ENCODE results near the gene POLH.
"Not testable (repeated sequence)": the region's sequence is repeated elsewhere in the genome, so short reads cannot be mapped to it uniquely, and the experiment has no call there.

POLH gene

DNA sequence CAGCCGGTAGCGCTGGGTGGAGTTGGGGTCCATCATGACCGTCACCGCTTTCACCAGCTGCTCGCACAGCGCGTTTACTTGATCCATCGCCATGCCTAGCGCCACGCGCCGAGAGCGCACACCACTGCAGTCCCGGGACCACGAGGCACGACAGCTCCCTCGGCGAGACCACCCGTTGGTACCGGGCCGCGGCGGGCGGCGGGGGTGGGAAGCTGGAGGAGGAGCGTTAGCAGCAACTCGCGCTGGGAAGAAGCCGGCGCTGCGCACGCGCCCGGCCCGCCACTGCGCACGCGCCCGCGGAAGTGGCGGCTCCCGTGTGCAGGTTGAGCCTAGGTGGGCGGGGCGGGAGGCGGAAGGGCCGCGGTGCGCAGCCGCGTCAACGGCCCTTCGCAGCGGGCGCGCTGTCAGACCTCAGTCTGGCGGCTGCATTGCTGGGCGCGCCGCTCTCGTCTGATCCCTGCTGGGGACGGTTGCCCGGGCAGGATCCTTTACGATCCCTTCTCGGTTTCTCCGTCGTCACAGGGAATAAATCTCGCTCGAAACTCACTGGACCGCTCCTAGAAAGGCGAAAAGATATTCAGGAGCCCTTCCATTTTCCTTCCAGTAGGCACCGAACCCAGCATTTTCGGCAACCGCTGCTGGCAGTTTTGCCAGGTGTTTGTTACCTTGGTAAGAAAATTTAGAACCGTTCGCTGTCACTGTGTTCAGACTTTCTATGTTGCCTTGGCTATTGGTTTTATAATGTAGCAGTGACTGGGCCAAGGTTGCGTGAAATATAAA is at the start of gene POLH, which contains the start of gene XPO5:
POLH (plus strand) TSS at position 414 of the 780 bp plus-strand sequence. CDS start 6,135 bp downstream, outside the sequence.
XPO5 (minus strand) TSS at position 267 of the 780 bp plus-strand sequence; CDS start at position 93, 174 bp downstream.
- no peak for FAIRE-seq

DNA sequence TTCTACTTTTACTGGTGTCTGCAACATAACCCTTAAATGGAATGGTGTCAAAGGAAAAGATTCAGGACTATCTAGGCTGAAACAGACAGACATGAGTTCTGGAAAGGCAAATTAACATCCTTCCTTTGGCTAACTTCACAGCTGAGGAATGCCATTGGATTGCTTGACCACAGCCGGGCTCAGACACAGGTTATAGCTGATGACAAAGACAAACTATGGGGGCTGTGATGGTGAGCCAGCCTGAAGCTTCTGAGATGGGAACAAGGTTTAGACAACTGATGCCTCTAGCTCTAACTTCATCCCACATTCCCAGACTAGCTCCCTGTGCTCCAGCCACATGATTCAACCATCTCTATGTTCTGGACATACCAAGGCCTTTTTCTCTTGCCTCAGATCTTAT is 43.8 kb upstream of the POLH start:
- no peak for FAIRE-seq

DNA sequence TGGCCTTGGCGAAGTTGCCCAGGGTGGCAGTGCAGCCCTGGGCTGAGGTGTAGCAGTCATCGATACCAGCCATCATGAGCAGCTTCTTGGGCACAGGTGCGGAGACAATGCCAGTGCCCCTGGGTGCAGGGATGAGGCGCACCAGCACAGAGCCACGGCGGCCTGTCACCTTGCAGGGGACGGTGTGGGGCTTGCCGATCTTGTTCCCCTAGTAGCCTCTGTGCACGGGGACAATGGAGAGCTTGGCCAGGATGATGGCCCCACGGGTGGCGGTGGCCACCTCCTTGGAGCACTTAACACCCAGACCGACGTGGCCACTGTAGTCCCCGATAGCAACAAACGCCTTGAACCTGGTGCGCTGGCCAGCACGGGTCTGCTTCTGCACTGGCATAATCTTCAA is 37.0 kb upstream of the POLH start:
- FAIRE-seq = not testable (repeated sequence)

DNA sequence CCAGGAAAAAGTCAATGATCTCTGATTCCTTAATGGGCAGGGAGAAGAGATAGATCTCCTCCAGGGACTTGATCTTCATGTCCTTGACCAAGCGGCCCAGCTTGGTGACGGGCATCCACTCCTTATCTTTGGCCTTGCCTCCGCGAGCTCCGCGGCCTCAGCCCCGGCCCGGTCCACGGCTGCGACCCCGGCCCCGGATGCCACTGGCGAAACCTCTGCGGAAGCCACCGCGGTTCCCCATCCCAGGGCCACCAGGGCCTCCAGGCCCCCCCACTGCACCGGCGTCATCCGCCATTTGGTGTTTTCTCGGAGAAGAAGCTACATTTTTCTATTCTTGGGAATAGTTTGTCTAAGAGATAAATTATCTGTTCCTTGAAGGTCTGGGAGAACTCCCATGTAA is 36.6 kb upstream of the POLH start:
- FAIRE-seq = not testable (repeated sequence)

DNA sequence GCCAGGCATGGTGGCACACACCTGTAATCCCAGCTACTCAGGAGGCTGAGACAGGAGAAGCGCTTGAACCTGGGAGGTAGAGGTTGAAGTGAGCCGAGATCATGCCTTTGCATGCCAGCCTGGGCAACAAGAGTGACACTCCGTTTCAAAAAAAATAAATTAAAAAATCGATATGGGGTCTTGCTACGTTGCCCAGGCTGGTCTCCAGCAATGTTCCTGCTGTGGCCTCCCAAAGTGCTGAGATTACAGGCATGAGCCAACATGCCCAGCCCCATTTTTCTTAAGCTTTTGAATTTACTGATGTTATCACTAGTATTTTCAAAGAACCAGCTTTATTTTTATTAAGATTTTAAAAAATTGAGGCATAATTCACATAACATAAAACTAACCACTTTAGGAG is 35.5 kb upstream of the POLH start:
- no peak for FAIRE-seq

DNA sequence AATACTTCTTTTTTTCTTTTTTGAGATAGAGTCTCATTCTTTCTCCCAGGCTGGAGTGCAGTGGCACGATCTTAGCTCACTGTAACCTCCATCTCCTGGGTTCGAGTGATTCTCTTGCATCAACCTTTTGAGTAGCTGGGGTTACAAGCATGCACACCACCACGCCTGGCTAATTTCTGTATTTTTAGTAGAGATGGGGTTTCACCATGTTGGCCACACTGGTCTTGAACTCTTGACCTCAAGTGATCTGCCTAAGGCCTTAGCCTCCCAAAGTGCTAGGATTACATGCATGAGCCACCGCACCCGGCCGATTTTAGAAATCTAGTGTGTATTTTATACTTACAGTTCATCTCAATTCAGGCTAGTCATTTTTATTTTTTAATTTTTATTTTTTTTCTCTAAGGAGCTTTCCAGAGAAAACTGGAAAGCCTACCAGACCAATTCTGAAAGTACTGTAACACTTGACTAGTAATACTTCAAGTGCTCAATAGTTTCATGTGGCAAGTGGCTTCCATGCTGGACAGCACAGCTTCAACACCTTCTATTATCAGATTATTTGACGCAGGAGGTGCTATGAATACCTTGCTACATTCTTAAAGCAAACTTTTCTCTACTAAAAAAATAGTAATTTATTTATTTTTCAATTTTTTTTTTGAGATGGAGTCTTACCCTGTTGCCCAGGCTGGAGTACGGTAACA is 34.1 kb upstream of the POLH start:
- no peak for FAIRE-seq

DNA sequence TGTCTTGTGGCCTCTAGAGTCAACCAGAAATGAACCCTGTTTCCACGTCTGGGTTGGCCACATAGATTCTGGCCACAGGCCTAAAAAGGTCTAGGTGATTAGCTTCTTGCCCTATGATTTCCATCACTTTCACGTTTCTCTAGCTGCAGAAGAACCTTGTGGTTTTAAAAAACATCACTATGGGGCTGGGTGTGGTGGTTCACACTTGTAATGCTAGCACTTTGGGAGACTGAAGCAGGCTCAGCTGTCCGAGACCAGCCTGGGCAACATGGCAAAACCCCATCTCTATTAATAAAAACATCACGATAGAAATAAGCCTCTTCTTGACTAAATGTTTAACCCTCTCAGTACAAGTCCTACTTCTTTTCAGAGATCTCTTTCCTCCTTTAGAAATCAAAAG is 31.5 kb upstream of the POLH start:
- no peak for FAIRE-seq

DNA sequence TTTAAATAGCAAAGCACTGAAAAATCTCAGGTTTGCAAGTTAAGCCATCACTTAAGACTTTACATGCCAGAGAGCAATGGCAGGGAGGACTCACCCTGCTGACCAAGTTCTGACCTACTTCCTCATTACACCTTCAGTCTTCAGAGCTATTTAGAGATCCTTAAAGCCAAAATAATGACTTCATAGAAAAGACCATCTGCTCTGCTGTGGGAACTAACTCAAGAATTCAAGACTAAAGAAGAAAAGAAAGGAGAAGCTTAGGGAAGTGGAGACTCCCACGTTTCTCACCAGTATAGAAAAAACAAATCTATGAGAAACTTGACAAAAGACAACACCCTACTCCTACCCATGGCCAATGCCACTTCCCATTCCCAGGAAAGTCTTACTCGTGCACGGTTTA is 28.8 kb upstream of the POLH start:
- FAIRE-seq = no peak

DNA sequence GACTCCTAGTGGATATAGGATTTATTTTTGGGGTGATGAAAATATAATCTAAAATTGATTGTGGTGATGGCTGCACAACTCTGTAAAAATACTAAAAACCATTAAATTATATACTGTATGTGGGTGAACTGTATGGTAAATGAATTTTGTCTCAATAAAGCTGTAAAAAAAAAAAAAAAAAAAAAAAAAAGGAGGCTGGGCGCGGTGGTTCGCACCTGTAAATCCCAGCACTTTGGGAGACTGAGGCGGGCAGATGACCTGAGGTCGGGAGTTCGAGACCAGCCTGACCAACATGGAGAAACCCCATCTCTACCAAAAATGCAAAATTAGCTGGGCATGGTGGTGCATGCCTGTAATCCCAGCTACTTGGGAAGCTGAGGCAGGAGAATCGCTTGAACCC is 18.4 kb upstream of the POLH start:
- not testable (repeated sequence) for FAIRE-seq

DNA sequence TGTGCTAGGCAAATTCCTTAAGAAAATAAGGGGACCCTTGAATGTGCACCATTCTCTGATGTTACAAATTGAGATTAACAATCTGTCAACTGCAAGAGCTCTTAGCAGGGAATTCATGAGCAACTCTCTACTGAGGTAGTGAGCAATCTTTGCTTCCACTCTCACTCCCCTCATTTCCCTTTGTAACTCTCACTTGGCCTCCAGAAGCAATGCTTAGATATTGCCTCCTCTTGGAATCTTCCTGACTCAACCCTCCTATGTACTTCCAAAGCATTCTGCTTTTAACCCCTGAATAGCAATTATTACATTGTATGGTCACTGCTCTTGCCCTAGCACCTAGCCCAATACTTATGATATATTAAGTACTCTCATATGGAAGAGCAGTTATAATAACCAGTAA is 16.7 kb upstream of the POLH start:
- no peak for FAIRE-seq

DNA sequence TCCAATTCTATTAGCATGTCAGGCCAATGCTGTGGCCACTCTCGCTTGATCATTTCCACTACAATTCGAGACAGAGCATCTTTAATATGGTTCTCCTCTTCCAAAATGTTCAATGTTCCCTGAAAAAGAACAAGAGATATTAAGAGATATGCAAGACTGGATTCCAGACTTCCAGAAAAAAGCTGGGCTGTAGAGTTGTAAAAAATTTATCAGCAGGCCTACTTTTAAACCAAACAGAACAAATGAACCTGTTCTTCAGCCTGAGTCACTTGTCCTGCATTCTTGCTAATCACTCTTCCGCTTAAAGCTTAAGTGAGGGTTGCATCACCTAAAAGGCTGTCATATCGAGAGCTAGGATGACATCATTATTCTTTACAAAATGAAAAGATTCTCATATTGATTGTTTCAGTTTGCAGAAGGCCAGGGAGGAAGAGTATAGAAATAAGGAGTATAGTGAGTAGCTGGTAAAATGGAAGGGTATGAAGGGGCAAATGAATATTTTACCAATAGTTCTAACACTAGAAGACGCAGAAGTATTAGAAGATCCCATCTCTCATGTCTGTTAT is 5.0 kb upstream of the POLH start:
- no peak for FAIRE-seq

DNA sequence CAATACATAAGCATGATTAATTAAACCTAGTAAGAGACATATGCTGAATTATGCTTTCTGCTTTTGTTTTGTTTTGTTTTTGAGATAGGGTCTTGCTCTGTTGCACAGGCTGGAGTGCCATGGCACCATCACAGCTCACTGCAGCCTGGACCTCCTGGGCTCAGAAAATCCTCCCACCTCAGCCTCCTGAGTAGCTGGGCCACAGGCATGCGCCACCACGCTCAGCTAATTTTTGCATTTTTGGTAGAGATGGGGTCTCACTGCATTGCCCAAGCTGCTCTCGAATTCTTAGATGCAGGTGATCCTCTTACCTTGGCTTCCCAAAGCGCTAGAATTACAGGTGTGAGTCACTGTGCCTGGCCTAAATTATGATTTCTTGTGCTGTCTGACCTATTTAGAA is 4.0 kb upstream of the POLH start:
- no peak for FAIRE-seq

DNA sequence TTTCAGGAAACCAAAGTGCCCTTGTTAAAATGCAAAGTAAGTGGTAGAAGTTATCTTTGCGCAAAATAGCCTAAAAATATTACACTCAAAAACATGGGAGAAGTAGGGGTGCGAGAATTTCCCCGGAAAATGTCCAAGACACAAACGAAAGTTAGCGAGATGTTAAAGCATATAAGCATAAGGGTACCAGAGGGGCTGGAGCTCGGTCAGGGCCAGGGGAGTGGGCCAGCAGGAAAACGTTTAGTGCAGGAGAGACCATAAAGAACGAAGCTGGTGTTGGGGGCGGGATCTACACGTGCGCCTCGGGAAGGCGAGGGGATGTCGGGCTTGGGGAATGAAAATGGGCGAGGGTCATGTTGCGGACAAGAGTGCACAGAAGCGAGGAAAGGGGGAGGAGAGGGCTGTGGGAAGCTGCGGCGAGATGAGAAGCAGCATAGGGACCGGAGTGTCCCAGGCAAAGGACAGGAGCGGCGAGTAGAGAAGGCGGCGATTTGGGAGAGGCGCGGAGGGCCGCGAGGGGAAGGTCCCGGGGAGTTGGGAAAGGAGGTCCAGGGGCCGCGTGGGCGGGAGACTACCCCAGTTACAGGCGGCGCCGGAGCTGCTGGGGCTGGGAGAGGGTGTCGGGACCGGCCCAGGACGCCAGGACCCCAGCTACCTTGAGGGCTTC is 747 bp upstream of the POLH start:
- no peak for FAIRE-seq

DNA sequence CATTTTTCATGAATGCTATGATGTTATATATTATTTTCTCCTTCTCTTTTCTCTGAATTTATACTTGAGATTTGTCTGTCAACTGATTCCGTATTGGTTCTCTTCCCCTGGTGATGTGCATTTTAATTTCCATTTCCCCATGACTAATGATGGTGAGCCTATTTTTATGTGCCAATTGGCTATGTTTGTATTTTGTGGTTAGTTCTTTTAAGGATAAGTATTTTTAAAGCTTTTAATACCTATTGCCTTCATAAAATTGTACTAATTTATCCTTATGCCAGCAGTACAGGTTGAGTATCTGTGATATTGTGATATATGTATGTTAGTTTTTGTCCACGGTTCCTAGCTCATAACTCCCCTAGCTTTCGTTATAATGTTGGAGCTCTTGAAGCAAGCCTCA is 2.8 kb downstream of the POLH start:
- FAIRE-seq = no peak

DNA sequence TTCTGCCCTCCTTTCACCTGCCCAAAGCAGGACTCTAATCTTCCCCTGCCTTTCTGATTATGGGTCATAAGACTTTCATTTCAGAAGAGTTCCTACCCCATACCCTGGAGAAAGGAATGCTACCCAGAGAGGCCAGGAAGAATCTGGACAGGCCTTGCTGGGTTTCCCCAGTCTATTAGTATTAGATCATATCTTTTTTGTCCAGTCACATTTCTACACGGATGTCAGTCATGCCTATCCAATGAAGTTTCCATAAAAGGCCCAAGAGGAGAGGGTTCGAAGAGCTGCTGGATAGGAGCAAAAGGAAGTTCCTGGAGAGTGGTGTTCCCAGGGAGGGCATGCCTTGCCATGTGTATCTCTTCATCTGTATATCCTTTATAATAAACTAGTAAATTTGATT is 3.2 kb downstream of the POLH start:
- no peak for FAIRE-seq

DNA sequence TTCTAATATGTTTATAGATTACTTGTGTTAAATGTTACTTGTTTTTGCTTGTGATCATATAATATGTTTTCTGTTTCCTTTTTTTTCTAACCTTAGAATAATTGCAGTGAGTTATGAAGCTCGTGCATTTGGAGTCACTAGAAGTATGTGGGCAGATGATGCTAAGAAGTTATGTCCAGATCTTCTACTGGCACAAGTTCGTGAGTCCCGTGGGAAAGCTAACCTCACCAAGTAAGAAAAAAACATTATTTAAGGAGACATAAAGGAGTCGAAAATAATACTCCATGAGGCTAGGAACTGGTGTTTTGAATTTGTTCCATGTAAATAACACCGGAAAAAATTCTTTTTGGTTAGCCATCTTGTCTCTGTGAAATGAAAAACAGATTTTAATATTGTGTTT is 6.9 kb downstream of the POLH start:
- no peak for FAIRE-seq

DNA sequence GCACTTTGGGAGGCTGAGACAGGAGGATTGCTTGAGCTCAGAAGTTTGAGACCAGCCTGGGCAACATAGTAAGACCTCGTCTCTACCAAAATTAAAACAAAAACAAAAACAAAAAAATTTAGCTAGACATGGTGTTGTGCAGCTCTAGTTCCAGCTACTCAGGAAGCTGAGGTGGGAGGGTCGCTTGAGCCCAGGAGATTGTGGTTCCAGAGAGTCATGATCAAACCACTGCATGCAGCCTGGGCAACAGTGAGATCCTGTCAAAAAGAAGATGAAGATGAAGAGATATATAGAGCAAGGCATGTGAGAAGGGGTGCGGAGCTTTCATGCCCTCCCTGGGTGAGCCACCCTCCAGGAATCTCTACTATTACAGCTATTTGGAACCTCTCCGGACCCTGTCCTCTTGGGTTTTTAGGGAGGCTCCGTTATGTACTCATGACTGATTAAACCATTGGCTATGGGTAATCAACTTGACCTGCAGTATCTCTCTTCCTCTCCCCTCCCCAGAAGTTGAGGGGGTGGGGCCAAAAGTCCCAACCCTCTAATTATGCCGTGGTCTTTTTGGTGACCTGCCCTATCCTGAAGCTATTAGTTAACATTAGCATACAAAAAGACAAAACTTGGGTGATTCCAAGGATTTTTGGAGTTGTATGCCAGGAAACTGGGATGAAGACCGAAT is 9.0 kb downstream of the POLH start:
- FAIRE-seq = no peak

DNA sequence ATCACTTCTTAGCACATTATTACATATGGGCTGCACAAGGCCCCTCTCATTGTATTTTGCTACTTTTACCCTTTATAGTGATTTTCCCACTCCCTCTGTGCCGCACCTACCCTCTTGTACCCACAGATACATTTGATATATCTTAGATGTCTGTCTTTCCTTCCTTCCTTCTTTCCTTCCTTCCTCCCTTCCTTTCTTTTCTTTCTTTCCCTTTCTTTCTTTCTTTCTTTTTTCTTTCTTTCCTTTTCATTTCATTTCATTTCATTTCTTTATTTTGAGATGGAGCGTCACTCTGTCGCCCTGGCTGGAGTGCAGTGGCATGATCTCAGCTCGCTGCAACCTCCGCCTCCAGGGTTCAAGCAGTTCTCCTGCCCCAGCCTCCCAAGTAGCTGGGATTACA is 12.2 kb downstream of the POLH start:
- FAIRE-seq = no peak

DNA sequence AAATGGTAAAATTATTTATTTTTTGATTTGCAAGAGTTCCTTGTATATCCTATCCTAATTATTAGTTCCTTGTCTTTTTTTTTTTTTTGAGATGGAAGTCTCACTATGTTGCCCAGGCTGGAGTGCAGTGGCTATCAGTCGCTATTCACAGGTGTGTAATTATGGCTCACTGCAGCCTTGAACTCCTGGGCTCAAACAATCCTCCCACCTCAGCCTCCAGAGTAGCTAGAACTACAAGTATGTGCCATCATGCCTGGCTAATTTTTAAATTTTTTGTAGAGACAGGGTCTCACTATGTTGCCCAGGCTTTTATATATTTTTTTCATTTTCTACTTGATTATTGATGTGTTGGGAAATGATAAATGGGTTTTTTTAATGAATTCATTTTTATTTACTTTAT is 13.6 kb downstream of the POLH start:
- FAIRE-seq = not testable (repeated sequence)

DNA sequence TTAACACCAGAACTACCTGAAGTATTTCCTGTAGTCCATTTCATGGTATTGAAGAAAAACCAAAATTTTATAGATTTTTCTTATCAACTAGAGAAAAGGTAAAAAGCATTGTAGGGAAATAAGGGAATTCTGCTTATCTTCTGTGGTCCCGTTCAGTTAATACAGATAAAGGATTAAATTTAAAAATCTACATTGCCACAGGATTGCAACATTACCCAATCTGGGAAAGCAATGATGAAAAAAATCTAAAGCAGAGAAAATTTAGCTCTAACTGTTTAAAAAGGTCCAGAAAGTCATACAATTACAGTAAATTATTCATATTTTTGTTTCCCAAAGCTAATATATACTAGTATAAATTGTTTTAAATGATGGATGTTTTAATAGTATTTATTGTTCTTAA is 18.0 kb downstream of the POLH start:
- no peak for FAIRE-seq

DNA sequence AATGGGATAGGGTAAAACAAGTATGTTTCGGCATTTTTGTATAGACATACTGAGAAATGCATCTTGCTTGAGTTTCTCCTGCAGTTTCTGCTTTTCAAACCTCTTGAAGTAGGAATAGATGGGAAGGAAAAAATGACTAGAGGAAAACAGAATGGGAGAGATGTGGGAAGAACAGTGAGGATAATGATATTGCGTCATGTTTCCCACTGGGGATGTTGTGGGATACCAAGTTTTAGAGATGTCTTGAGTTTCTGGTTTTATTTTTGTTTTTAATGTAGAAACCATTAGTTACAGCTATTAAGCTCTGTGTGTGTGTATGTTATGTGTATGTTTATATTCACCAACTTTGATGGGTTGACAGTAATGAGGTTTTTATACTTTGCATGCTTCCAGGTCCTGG is 24.6 kb downstream of the POLH start:
- FAIRE-seq = no peak

DNA sequence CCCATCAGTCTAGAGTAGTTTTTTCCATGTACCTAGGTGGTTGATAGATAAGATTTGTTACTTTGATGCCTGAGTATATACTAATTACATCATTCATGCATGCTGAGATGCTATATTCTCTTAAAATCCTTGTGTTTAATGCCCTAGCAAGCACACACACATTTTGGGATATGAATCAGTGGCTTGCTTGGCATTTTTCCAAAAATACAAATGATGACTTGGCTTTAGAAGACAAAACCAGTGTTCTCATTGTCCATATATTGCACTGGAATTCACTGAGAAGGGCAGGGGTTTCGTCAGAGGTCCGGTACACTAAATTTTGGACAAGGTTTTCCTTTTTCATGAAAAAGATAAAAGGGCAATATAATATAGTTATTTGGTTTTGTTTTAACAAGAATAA is 28.2 kb downstream of the POLH start:
- FAIRE-seq = no peak

DNA sequence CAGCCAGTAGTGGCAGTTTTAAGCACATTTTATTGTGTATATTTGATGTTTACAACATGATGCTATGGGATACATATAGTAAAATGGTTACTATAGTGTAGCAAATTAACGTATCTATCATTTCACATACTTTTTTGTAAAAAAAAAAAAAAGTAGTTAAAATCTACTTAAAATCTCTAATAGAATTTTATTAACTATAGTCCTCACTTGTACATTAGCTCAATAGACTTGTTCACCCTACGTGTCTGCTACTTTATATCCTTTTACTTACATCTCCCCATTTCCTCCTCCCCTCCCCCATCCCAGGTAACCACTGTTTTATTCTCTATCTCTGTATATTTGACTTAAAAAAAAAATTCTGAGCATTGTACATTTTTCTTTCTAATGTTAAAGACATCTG is 30.0 kb downstream of the POLH start:
- no peak for FAIRE-seq

All from G401.6 (cell line).